ENCODE measurements around the gene DHRS1. TPM values are rescaled to one million over a fixed set of nuclear protein-coding genes. Genes with fewer than 3 reads are reported as not detected.

Gene DHRS1
- total and polyA plus RNA-seq, 9 of the 15 experiments (the other 6 are each of a cell fraction or from before 2014, with no cell fraction given) = 7.3 to 33.6 (median 13.3) TPM

DNA sequence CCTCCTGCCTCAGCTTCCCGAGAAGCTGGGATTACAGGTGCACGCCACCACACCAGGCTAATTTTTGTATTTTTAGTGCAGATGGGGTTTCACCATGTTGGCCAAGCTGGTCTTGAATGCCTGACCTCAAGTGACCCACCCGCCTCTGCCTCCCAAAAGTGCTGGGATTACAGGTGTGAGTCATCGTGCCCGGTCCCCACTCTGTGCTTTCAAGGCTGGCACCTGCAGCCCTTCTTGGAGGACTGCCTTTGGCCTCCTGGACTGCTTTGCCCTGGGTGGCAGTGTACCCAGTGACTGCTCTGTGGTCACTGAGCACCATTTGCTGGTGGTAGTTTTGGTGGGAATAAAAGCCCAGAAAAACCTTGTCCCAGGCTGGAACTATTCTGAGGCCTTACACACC lies 12.6 kb downstream of the DHRS1 start:
- Histone ChIP-seq H3K79me2 (ENCODE audit: control insufficient read depth, insufficient read depth, low read length) (no peaks in the 10 kb centered on the region), H3K9me1 (ENCODE audit: control insufficient read depth, insufficient read depth, low read length) (no peaks in the 10 kb centered on the region), H3K9me3 (replicated peaks; ENCODE audit: control insufficient read depth, insufficient read depth, low read depth, low read length) (no peaks in the 10 kb centered on the region), H2AFZ (ENCODE audit: low read depth, low read length) (no peak overlapping the region), H3K36me3 (ENCODE audit: control insufficient read depth, insufficient read depth, low read length) (peaks cover 19% of the 10 kb centered on the region; the same call in 1 of the 3 replicates), H3K27ac (ENCODE audit: extremely low read depth, low read depth, low read length) (no peak overlapping the region), H3K4me3 (no peak overlapping the region), H3K27me3 (ENCODE audit: control insufficient read depth in 2 of 2, insufficient read depth in 2 of 2, low read length in 2 of 2) (no peaks in the 10 kb centered on the region), H3K4me1 (replicated peaks in 1 of 2; ENCODE audit: control insufficient read depth in 2 of 2, insufficient read depth in 2 of 2, low read length in 2 of 2) (no peaks in the 10 kb centered on the region; a peak in 1 of 5 replicates), H3K4me2 (ENCODE audit: insufficient read depth, low read length) (no peak overlapping the region), H3K9ac (ENCODE audit: insufficient read depth in 1 of 2, low read depth in 2 of 2, low read length in 2 of 2) (no peak overlapping the region), H4K20me1 (replicated peaks; ENCODE audit: control insufficient read depth, insufficient read depth, low read length) (no peaks in the 10 kb centered on the region)
- ChIA-PET CTCF (ENCODE audit: low intra/inter-chr PET ratio) (no interaction called here), POLR2A (interaction anchor here (0.5 kb wide), 1 partner anchor 172 kb away, joined by 3 read pairs; the partner anchor contains the start of gene NRL)
- ATAC-seq (no peak), FAIRE-seq (no peak), DNase-seq (ENCODE audit: extremely low read depth in 1 of 4, low spot score in 3 of 4) (no peak)
- no TSS peak for BruUV-seq (replicated peaks)
- WGBS (ENCODE audit: insufficient coverage, low coverage, missing lambda C conversion rate) = 69% methylated on average over 3 of the region's 5 CpGs
- in situ Hi-C loops (cut with MboI) (no loop called here), intact Hi-C loops (cut with micrococcal nuclease) (no loop called here)
- TF ChIP-seq, protein P1, sequence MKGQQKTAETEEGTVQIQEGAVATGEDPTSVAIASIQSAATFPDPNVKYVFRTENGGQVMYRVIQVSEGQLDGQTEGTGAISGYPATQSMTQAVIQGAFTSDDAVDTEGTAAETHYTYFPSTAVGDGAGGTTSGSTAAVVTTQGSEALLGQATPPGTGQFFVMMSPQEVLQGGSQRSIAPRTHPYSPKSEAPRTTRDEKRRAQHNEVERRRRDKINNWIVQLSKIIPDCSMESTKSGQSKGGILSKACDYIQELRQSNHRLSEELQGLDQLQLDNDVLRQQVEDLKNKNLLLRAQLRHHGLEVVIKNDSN (CRISPR knock-in tag; IDR thresholded peaks at IDR 0.05) = no peak
- TF ChIP-seq ZNF347 (CRISPR knock-in tag; IDR thresholded peaks at IDR 0.05; ENCODE audit: low read depth) (no peak), CREBBP (IDR thresholded peaks at IDR 0.05; ENCODE audit: low read depth, low read length) (no peak), ZNF445 (CRISPR knock-in tag; IDR thresholded peaks at IDR 0.05; ENCODE audit: low read depth) (no peak), SMARCA4 (IDR thresholded peaks at IDR 0.05) (no peak), FOXA3 (CRISPR knock-in tag; conservative IDR thresholded peaks at IDR 0.05 in 1 of 2, IDR thresholded peaks at IDR 0.05 in 1 of 2) (no peak)

All from K562 (cell line).